MG63 (cell line): Measurements from ENCODE around the gene FNDC10. TPM values are rescaled to one million over a fixed set of nuclear protein-coding genes. Genes with fewer than 3 reads are reported as not detected.

Experiments used
- DNase-seq: peaks from one replicate; pipeline ENCODE4 v3.0.0-alpha.2; 2020
- H3K27me3 ChIP-seq: fragments of 250-450 bp; sonication (Bioruptor Pico); 2 replicates; pipeline ENCODE4 v1.5.1; 2020; ENCODE audit warnings: mild to moderate bottlenecking, moderate library complexity
- H3K36me3 ChIP-seq: fragments of 250-450 bp; sonication (Bioruptor Pico); 2 replicates; pipeline ENCODE4 v1.5.1; 2020; ENCODE audit warnings: mild to moderate bottlenecking, moderate library complexity
- H3K4me3 ChIP-seq: fragments of 250-450 bp; sonication (Bioruptor Pico); 2 replicates; pipeline ENCODE4 v1.5.1; 2020; ENCODE audit warnings: mild to moderate bottlenecking, moderate library complexity
- H3K9me3 ChIP-seq: fragments of 250-450 bp; sonication (Bioruptor Pico); 2 replicates; pipeline ENCODE4 v1.5.1; 2020; ENCODE audit warnings: mild to moderate bottlenecking, moderate library complexity
- total RNA-seq: library from RNA; depleted of rRNA; stranded (reverse); fragments of >200 nt; shearing (Covaris generic); gene quantifications from 2 replicates; pipeline ENCODE4 v1.2.3, GENCODE V29; 2014; ENCODE audit warnings: low replicate concordance; rRNA removed

Gene FNDC10
- total RNA-seq, 1 experiment from 2014 or later, result 8.7 TPM

DNA sequence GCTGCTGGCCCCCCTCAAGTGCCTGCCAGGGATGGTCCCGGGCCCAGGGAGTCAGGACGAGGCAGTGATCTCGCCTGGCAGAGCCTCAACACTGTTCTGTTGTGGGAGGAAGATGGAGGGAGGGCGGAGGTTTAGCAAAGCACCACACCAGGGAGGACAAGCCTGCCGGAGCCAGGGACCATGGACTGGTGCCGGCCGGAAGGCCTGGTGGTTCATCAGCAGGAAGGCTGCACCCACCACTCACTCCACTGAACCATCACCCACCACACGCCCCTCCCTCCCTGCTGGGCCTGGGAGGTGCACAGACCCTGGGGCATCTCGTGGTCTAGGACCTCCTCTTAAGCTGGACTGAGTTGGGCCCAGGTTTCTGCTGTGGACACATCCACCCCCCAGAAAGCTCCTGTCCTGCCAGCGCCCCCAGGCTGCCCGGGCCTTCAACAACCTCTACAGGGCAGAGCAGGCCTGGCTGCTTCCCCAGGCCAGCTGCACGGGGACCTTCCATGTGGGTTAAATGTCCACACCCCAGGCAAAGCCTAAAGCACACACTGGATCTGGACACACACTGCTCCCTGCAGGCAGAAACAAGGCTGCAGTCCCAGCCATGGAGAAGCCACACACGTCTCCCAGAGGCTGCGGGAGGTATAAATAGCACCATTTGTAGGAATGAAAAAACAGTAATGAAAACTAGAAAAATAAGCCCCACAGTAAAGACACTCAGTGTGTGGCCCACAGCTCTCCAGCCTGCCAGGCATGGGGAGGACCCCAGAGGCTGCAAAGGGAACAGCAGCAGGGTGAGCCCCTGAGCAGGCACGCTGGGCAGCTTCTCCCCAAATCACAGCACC, 49.1 kb downstream of the FNDC10 start:
- no peak for DNase-seq
- no peak overlapping the region for H3K4me3 ChIP-seq

GRCh38 chr1:1550087-1550486, 49.8 kb downstream of the FNDC10 start:
- Histone ChIP-seq H3K36me3 (peaks cover 20% of the 10 kb centered on the region), H3K9me3 (no peaks in the 10 kb centered on the region), H3K4me3 (no peak overlapping the region), H3K27me3 (no peaks in the 10 kb centered on the region)
- no peak for DNase-seq

More for the DNA sequence above, 49.1 kb downstream of the FNDC10 start:
- Histone ChIP-seq H3K36me3 (peaks cover 26% of the 10 kb centered on the region), H3K27me3 (no peaks in the 10 kb centered on the region), H3K9me3 (no peaks in the 10 kb centered on the region)

GRCh38 chr1:1548591-1548990, 51.3 kb downstream of the FNDC10 start:
- Histone ChIP-seq H3K9me3 (no peaks in the 10 kb centered on the region), H3K36me3 (peaks cover 24% of the 10 kb centered on the region), H3K4me3 (no peak overlapping the region), H3K27me3 (no peaks in the 10 kb centered on the region)
- no peak for DNase-seq

Other genes starting within 250 kb of the FNDC10 start
- 259 and 316 TPM in 2 replicates for gene MXRA8, start 241.6 kb downstream of the FNDC10 start, total RNA-seq
- gene AURKAIP1, start 224.9 kb downstream of the FNDC10 start, total RNA-seq, result 94.2 and 226 TPM in 2 replicates
- 45.1 and 47.9 TPM in 2 replicates for gene CCNL2, start 200.8 kb downstream of the FNDC10 start, total RNA-seq
- gene MRPL20, start 192.8 kb downstream of the FNDC10 start, total RNA-seq, result 32.0 and 55.2 TPM in 2 replicates
- not detected in 2 replicates for gene ANKRD65, start 178.9 kb downstream of the FNDC10 start, total RNA-seq
- gene VWA1, start 164.4 kb downstream of the FNDC10 start, total RNA-seq, result 0.59 and 6.2 TPM in 2 replicates
- gene ATAD3C, start 150.4 kb downstream of the FNDC10 start, total RNA-seq, result not detected in 2 replicates
- 26.1 and 36.6 TPM in 2 replicates for gene ATAD3B, start 128.4 kb downstream of the FNDC10 start, total RNA-seq
- gene ATAD3A, start 88.0 kb downstream of the FNDC10 start, total RNA-seq, result 66.9 and 74.6 TPM in 2 replicates
- not detected in 2 replicates for gene TMEM240, start 59.5 kb downstream of the FNDC10 start, total RNA-seq
- gene SSU72, start 25.3 kb downstream of the FNDC10 start, total RNA-seq, result 168 and 203 TPM in 2 replicates
- gene MIB2, start 15.4 kb upstream of the FNDC10 start, total RNA-seq, result 26.4 and 66.8 TPM in 2 replicates
- gene MMP23B, start 32.0 kb upstream of the FNDC10 start, total RNA-seq, result 1.6 TPM in 1 of 2 replicates, not detected in the other
- 4.5 and 12.8 TPM in 2 replicates for gene CDK11B, start 58.9 kb upstream of the FNDC10 start, total RNA-seq
- 14.2 and 21.7 TPM in 2 replicates for gene SLC35E2B, start 92.7 kb upstream of the FNDC10 start, total RNA-seq
- 9.6 and 11.1 TPM in 2 replicates for gene CDK11A, start 124.2 kb upstream of the FNDC10 start, total RNA-seq
- 37.8 and 61.4 TPM in 2 replicates for gene NADK, start 178.3 kb upstream of the FNDC10 start, total RNA-seq